ENCODE measurements around the gene USH1C. TPM values are rescaled to one million over a fixed set of nuclear protein-coding genes. Genes with fewer than 3 reads are reported as not detected.
A peak's percentile ranks its signal among the peaks of the same experiment; 100 is the strongest.

USH1C gene
- total and polyA plus RNA-seq, 2 of the 13 experiments (the other 11 are each of a cell fraction or from before 2014, with no cell fraction given), result not detected

GRCh38 chr11:17541330-17541885, 2.8 kb downstream of the USH1C start:
- no peak for DNase-seq (ENCODE audit: low spot score)
- BruUV-seq (replicated peaks), result no TSS peak

GRCh38 chr11:17540807-17541206, 3.4 kb downstream of the USH1C start:
- Histone ChIP-seq H3K4me2 (ENCODE audit: low read depth, low read length) (no peak overlapping the region), H2AFZ (ENCODE audit: low read length) (no peak overlapping the region), H3K9ac (ENCODE audit: insufficient read depth, low read depth, low read length) (no peak overlapping the region), H3K27ac (ENCODE audit: extremely low read length, insufficient read depth, low read length) (no peak overlapping the region), H3K9me3 (ENCODE audit: low read length) (no peaks in the 10 kb centered on the region), H3K4me3 (replicated peaks in 1 of 3; ENCODE audit: insufficient read depth in 1 of 3, low read depth in 2 of 3, low read length in 3 of 3) (no peak overlapping the region), H3K79me2 (ENCODE audit: insufficient read depth, low read length) (no peaks in the 10 kb centered on the region), H3K27me3 (ENCODE audit: control insufficient read depth in 1 of 2, insufficient read depth in 2 of 2, low read length in 2 of 2) (0 out of 5 replicates have a peak, but pooled peaks cover 0 to 4% of the 10 kb centered on the region in 2 experiments), H3K4me1 (ENCODE audit: insufficient read depth, low read length) (peaks cover 24% of the 10 kb centered on the region), H4K20me1 (ENCODE audit: insufficient read depth, low read length) (no peaks in the 10 kb centered on the region), H3K36me3 (replicated peaks in 1 of 2; ENCODE audit: control insufficient read depth in 1 of 2, insufficient read depth in 2 of 2, low read length in 2 of 2) (no peaks in the 10 kb centered on the region)
- POLR2A ChIA-PET, result no interaction called here
- no peak for ATAC-seq
- CTCF ChIA-PET (ENCODE audit: low intra/inter-chr PET ratio, low total read pairs), result no interaction called here
- DNase-seq (ENCODE audit: low spot score), result no peak
- 37% methylated on average over 4 of the region's 4 CpGs for WGBS (ENCODE audit: low lambda C conversion rate)
- in situ Hi-C loops (cut with HindIII; ENCODE audit: extremely low pct_ligation_motif_present, low pct_unique_long_range_greater_than_20kb) (no loop called here), intact Hi-C loops (cut with micrococcal nuclease; ENCODE audit: unreplicated experiment) (no loop called here)
- FAIRE-seq, result no peak
- BruUV-seq (replicated peaks), result no TSS peak
- no peak for TF ChIP-seq TCF7 (IDR thresholded peaks at IDR 0.05; ENCODE audit: low read depth)
- no peak for TF ChIP-seq ZBTB37 (CRISPR knock-in tag; IDR thresholded peaks at IDR 0.05)
- TF ChIP-seq ZNF558 (CRISPR knock-in tag; IDR thresholded peaks at IDR 0.05; ENCODE audit: borderline replicate concordance), result no peak
- no peak for TF ChIP-seq HNRNPLL (IDR thresholded peaks at IDR 0.05; ENCODE audit: low read depth, low read length, poor library complexity, severe bottlenecking)
- no peak for TF ChIP-seq ZNF644 (CRISPR knock-in tag; IDR thresholded peaks at IDR 0.05; ENCODE audit: low read depth)
- no peak for TF ChIP-seq HDAC6 (IDR thresholded peaks at IDR 0.05; ENCODE audit: low read depth, low read length)
- TF ChIP-seq MATR3 (CRISPR knock-in tag; IDR thresholded peaks at IDR 0.05), result no peak
- no peak for TF ChIP-seq TEAD3 (CRISPR knock-in tag; optimal IDR thresholded peaks at IDR 0.05; ENCODE audit: borderline replicate concordance)
- no peak for TF ChIP-seq ZZZ3 (CRISPR knock-in tag; IDR thresholded peaks at IDR 0.05; ENCODE audit: borderline replicate concordance)
- TF ChIP-seq MBNL3 (CRISPR knock-in tag; conservative IDR thresholded peaks at IDR 0.05), result no peak
- no peak for TF ChIP-seq IRF1 (CRISPR knock-in tag; IDR thresholded peaks at IDR 0.05; ENCODE audit: low read depth)
- no peak for TF ChIP-seq ZNF616 (CRISPR knock-in tag; IDR thresholded peaks at IDR 0.05; ENCODE audit: low read depth)
- no peak for TF ChIP-seq NFRKB (IDR thresholded peaks at IDR 0.05)

More at GRCh38 chr11:17541330-17541885, 2.8 kb downstream of the USH1C start:
- POLR2A ChIA-PET, result interaction anchor here (1.2 kb wide), 1 partner anchor 10 kb away, joined by 8 read pairs; no protein-coding TSS in a partner anchor
- Histone ChIP-seq H3K9ac (ENCODE audit: insufficient read depth, low read depth, low read length) (no peak overlapping the region), H3K27ac (ENCODE audit: extremely low read length, insufficient read depth, low read length) (no peak overlapping the region), H3K9me3 (ENCODE audit: low read length) (no peaks in the 10 kb centered on the region), H3K4me3 (replicated peaks in 1 of 3; ENCODE audit: insufficient read depth in 1 of 3, low read depth in 2 of 3, low read length in 3 of 3) (no peak overlapping the region), H3K36me3 (replicated peaks in 1 of 2; ENCODE audit: control insufficient read depth in 1 of 2, insufficient read depth in 2 of 2, low read length in 2 of 2) (no peaks in the 10 kb centered on the region), H2AFZ (ENCODE audit: low read length) (no peak overlapping the region), H3K79me2 (ENCODE audit: insufficient read depth, low read length) (no peaks in the 10 kb centered on the region), H3K27me3 (ENCODE audit: control insufficient read depth in 1 of 2, insufficient read depth in 2 of 2, low read length in 2 of 2) (0 out of 5 replicates have a peak, but pooled peaks cover 0 to 4% of the 10 kb centered on the region in 2 experiments), H3K4me2 (ENCODE audit: low read depth, low read length) (peak overlapping the region; percentile 56; the same call in 1 of the 2 replicates), H4K20me1 (ENCODE audit: insufficient read depth, low read length) (no peaks in the 10 kb centered on the region), H3K4me1 (ENCODE audit: insufficient read depth, low read length) (peaks cover 24% of the 10 kb centered on the region)
- CTCF ChIA-PET (ENCODE audit: low intra/inter-chr PET ratio, low total read pairs), result no interaction called here
- TF ChIP-seq MAFK (conservative IDR thresholded peaks at IDR 0.05 in 1 of 2, IDR thresholded peaks at IDR 0.05 in 1 of 2; ENCODE audit: low read length in 2 of 2) (peak in 1 of 2 experiments; percentile 24; a peak in 1 of 4 replicates), TOE1 (CRISPR knock-in tag; IDR thresholded peaks at IDR 0.05) (no peak), MAFF (IDR thresholded peaks at IDR 0.05; ENCODE audit: low read depth, low read length) (peak; percentile 17; the same call in 1 of the 2 replicates)
- ATAC-seq (no peak; the same call in 1 of the 3 replicates), FAIRE-seq (no peak)
- in situ Hi-C loops (cut with HindIII; ENCODE audit: extremely low pct_ligation_motif_present, low pct_unique_long_range_greater_than_20kb), result no loop called here
- 0% methylated on average over 2 of the region's 4 CpGs for WGBS (ENCODE audit: low lambda C conversion rate)
- intact Hi-C loops (cut with micrococcal nuclease; ENCODE audit: unreplicated experiment), result no loop called here
